Left lung (tissue), 10 donors: Measurements from ENCODE around the gene ELF1. TPM values are rescaled to one million over a fixed set of nuclear protein-coding genes. Genes with fewer than 3 reads are reported as not detected.
"Not testable (repeated sequence)": the region's sequence is repeated elsewhere in the genome, so short reads cannot be mapped to it uniquely, and the experiment has no call there.

Source experiments
- ATAC-seq: fragments of 200-7000 bp; cut with Tn5 transposase; one replicate; pipeline ENCODE4 v1.9.1; 2020; ENCODE audit warnings: moderate library complexity
- DNase-seq, 4 donors: peaks; one replicate each; pipeline ENCODE4 v3.0.0-alpha.2; 2013 to 2020
- H3K27ac ChIP-seq, 2 donors: fragments of 200-600 bp; sonication (generic) in 1 of 2; one replicate each; pipeline versions ENCODE4 v1.5.0 to v1.8.0; 2020 to 2021
- H3K27me3 ChIP-seq, 2 donors: fragments of 200-600 bp; sonication (generic) in 1 of 2; one replicate each; pipeline versions ENCODE4 v1.5.0 to v1.8.0; 2020 to 2021
- H3K36me3 ChIP-seq, 2 donors: fragments of 200-600 bp; sonication (generic) in 1 of 2; one replicate each; pipeline versions ENCODE4 v1.5.0 to v1.8.0; 2020 to 2021
- H3K4me1 ChIP-seq, 2 donors: fragments of 200-600 bp; one replicate each; pipeline ENCODE4 v1.8.0; 2021
- H3K4me3 ChIP-seq, 2 donors: fragments of 200-600 bp; sonication (generic) in 1 of 2; one replicate each; pipeline versions ENCODE4 v1.5.0 to v1.8.0; 2020 to 2021; ENCODE audit warnings: mild to moderate bottlenecking in 1 of 2
- H3K9me3 ChIP-seq, 2 donors: fragments of 200-600 bp; sonication (generic) in 1 of 2; one replicate each; pipeline versions ENCODE4 v1.5.0 to v1.8.0; 2020 to 2021
- intact Hi-C, 2 donors: fragments of 100-400 bp; cut with DNase I; formaldehyde crosslinking; loops; one replicate each; pipeline versions ENCODE4 v1.11.2 to v1.14.2; 2022
- polyA plus RNA-seq, 6 donors: library from polyadenylated mRNA; unstranded; fragments of 120-200 nt; gene quantifications; one replicate each; pipeline ENCODE4 v1.2.1, GENCODE V29; 2013; ENCODE audit not compliant: insufficient read length in 6 of 6
- total RNA-seq, 2 donors: library from RNA; stranded (reverse); fragmentation: NEBNext Ultra II Directional; extraction: Animal tissue kit (Norgen Biotek cat#: 25700); gene quantifications; one replicate each; pipeline ENCODE4 v1.2.1, GENCODE V29; 2021
- TF ChIP-seq, protein P1 (sequence below), 2 donors: fragments of 200-600 bp; sonication (generic) in 1 of 2; IDR thresholded peaks; one replicate each; pipeline versions ENCODE4 v1.5.0 to v1.8.0; 2021; ENCODE audit warnings: antibody characterized with exemption in 2 of 2
- donor health status: DM: no; HTN: yes; CAD: no.
- donor health status: DM: no; HTN: no; CAD: no.

ELF1 gene
- total and polyA plus RNA-seq, 8 donors = 46.6 to 84.6 (median 52.6) TPM

DNA sequence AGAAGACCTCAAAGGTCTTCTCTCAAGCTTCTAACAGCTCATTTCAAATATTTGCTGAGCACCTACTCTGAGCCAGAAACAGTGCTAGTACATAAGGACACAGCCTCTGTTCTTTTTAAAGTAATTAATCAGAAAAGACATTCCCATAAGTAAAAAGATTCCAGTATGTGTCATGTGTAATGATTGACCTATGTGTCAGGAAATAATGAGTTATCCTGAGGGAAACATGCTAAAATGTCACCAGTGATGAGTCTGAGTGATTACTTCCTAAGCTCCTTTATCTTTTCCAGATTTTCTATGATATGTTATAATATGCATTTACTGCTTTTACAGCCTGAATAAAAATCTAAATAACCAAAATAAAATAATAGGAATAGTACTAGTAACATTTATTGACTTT lies 122.1 kb downstream of the ELF1 start:
- H3K4me3 ChIP-seq = no peak overlapping the region
- H3K27me3 ChIP-seq = no peaks in the 10 kb centered on the region
- no peaks in the 10 kb centered on the region for H3K36me3 ChIP-seq
- TF ChIP-seq, protein P1, sequence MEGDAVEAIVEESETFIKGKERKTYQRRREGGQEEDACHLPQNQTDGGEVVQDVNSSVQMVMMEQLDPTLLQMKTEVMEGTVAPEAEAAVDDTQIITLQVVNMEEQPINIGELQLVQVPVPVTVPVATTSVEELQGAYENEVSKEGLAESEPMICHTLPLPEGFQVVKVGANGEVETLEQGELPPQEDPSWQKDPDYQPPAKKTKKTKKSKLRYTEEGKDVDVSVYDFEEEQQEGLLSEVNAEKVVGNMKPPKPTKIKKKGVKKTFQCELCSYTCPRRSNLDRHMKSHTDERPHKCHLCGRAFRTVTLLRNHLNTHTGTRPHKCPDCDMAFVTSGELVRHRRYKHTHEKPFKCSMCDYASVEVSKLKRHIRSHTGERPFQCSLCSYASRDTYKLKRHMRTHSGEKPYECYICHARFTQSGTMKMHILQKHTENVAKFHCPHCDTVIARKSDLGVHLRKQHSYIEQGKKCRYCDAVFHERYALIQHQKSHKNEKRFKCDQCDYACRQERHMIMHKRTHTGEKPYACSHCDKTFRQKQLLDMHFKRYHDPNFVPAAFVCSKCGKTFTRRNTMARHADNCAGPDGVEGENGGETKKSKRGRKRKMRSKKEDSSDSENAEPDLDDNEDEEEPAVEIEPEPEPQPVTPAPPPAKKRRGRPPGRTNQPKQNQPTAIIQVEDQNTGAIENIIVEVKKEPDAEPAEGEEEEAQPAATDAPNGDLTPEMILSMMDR (IDR thresholded peaks at IDR 0.05) = no peak
- DNase-seq = no peak
- intact Hi-C loops = no loop called here
- H3K4me1 ChIP-seq = no peaks in the 10 kb centered on the region
- H3K27ac ChIP-seq = no peak overlapping the region
- no peaks in the 10 kb centered on the region for H3K9me3 ChIP-seq
- ATAC-seq = no peak

DNA sequence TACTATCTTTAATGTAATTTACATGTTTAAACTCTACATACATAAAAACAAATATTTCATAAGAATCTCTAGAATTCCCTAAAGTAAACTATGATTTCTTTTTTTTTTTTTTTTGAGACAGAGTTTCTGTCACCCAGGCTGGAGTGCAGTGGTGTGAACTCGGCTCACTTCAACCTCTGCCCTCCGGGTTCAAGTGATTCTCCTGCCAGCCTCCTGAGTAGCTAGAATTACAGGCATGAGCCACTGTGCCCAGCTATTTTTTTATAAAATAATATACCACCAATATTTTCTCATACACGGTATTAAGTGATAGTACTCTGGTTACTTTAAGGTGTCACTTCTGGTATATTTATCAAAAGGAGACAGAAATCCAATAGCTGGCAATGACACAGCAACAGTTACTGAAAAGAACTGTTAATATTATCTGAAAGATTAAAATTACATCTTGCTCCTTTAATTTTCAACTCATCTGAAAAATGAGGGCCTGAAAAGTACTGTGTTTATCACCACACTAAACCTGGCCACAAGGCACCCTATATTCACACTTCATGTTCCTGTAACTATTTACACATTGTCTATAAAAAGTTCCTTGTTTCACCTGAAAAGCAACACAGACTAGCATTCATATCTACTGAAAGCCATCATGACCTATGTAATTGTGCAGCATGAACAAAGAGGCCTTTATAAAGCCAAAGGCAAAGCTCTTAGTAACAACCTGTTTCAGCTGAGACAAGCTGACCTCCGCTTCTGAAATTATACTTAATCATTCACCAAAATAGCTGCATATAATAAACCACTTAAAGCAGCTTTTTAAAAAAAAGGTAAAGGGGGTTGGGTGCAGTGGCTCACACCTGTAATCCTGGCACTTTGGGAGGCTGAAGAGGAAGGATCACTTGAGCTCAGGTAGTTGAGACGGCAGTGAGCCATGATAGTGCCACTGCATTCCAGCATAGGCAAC lies 123.6 kb downstream of the ELF1 start:
- Histone ChIP-seq H3K36me3 (no peaks in the 10 kb centered on the region), H3K27ac (no peak overlapping the region), H3K4me1 (no peaks in the 10 kb centered on the region), H3K27me3 (no peaks in the 10 kb centered on the region), H3K4me3 (no peak overlapping the region), H3K9me3 (no peaks in the 10 kb centered on the region)
- ATAC-seq (peak; percentile 67), DNase-seq (peak in 1 of 4 donors; percentile 45)
- TF ChIP-seq, protein P1 (IDR thresholded peaks at IDR 0.05) = no peak
- intact Hi-C loops = no loop called here

DNA sequence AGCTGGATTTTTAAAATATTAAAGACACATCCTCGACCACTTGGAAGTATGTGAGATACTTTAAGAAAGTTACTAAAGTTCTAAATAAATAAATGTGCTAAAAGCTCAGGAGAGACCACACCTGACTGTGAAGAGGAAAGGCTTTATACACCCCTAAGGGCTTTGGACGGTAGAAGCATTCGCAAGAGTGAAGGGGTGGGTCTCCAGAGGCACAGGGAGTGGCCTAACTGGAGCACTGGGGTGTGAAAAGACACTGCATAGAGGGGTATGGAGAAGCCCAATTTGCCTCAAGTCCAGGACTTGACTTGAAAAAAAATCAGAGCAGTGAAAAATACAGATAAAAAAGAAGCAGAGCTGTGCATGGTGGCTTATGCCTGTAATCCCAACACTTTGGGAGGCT lies 125.5 kb downstream of the ELF1 start:
- H3K27ac ChIP-seq, DNase-seq, H3K27me3 ChIP-seq, H3K4me1 ChIP-seq, H3K9me3 ChIP-seq, H3K36me3 ChIP-seq, H3K4me3 ChIP-seq, intact Hi-C loops: not testable (repeated sequence)
- peak; percentile 75 for ATAC-seq

DNA sequence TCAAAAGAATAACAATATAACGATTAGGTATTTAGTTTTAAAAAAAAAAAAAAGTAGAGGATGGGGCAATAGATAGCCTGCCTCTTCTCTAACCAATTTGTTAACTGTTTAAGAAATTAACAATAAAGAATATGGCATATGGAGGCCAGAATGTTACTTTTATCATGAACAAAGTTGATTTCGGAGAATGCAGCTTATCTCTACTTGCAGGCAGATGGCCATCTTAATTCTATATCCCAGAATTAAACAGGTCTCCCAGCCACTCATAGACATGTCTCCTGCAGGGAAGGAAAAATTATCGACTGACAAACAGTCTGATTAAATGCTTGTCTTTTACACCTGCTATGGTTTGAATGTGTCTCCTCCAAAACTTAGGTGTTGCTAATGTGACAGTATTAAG lies 133.1 kb downstream of the ELF1 start:
- Histone ChIP-seq H3K27ac (no peak overlapping the region), H3K4me3 (no peak overlapping the region), H3K27me3 (no peaks in the 10 kb centered on the region), H3K4me1 (no peaks in the 10 kb centered on the region), H3K9me3 (no peaks in the 10 kb centered on the region), H3K36me3 (no peaks in the 10 kb centered on the region)
- TF ChIP-seq, protein P1 (IDR thresholded peaks at IDR 0.05) = no peak
- no peak for DNase-seq
- intact Hi-C loops = no loop called here
- ATAC-seq = no peak

DNA sequence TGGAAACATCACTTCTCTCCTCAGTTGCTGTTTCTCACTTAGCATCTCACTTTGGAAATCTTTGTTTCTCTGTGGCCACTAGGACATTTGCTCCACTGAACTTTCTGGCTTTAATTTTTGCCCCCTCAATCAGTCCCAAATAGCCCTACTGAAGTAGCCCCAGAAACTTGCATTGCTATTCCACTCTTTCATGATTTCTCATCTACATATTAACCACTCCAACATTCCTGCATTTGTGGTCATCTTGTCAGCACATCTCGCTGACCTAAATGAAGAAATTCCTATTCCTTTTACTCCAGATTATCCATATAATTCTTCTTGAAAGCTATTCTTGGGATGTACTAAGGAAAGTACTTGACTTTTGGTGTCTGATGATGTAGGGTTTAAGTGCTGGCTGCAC lies 134.9 kb downstream of the ELF1 start:
- H3K9me3 ChIP-seq = peaks cover 0 to 13% of the 10 kb centered on the region in 2 donors
- intact Hi-C loops, DNase-seq, H3K27me3 ChIP-seq, H3K4me1 ChIP-seq, ATAC-seq, H3K27ac ChIP-seq, H3K36me3 ChIP-seq, H3K4me3 ChIP-seq: not testable (repeated sequence)

Other genes with a start within 250 kb of the ELF1 start
- gene MRPS31, start 248.1 kb downstream of the ELF1 start, total RNA-seq = 10 to 100 TPM; 13.3 to 18.4 TPM
- gene MRPS31, start 248.1 kb downstream of the ELF1 start, polyA plus RNA-seq = 10 to 100 TPM; 45.3 to 61.4 (median 47.7) TPM
- 10 to 100 TPM in 1 of 2 donors, 1 to 10 TPM in 1; 6.3 to 10.5 TPM for gene SLC25A15, start 229.7 kb downstream of the ELF1 start, total RNA-seq
- 10 to 100 TPM; 14.9 to 18.3 (median 15.8) TPM for gene SLC25A15, start 229.7 kb downstream of the ELF1 start, polyA plus RNA-seq
- gene WBP4, start 42.2 kb upstream of the ELF1 start, total RNA-seq = 1 to 10 TPM; 7.2 to 8.0 TPM
- 10 to 100 TPM; 21.4 to 24.5 (median 23.2) TPM for gene WBP4, start 42.2 kb upstream of the ELF1 start, polyA plus RNA-seq
- gene KBTBD6, start 113.5 kb upstream of the ELF1 start, total RNA-seq = 1 to 10 TPM; 6.9 to 7.2 TPM
- 10 to 100 TPM; 14.0 to 16.0 (median 14.8) TPM for gene KBTBD6, start 113.5 kb upstream of the ELF1 start, polyA plus RNA-seq
- 1 to 10 TPM; 6.9 to 8.1 TPM for gene KBTBD7, start 175.3 kb upstream of the ELF1 start, total RNA-seq
- gene KBTBD7, start 175.3 kb upstream of the ELF1 start, polyA plus RNA-seq = 10 to 100 TPM; 15.2 to 19.2 (median 17.7) TPM
- 10 to 100 TPM; 11.3 to 11.9 TPM for gene MTRF1, start 244.3 kb upstream of the ELF1 start, total RNA-seq
- gene MTRF1, start 244.3 kb upstream of the ELF1 start, polyA plus RNA-seq = 10 to 100 TPM; 19.2 to 26.9 (median 22.3) TPM